DLD1 (cell line): Measurements from ENCODE around the gene TLCD3B.

Experiments
- in situ Hi-C: cut with HindIII; loops from 2 replicates; pipeline ENCODE4 v1.10.0; 2017; ENCODE audit warnings: low sequenced_read_pairs

TLCD3B gene

GRCh38 chr16:29975134-29975538, 55.9 kb downstream of the TLCD3B start:
- in situ Hi-C loops = no loop called here
